Right lobe of liver (tissue), 4 donors: ENCODE results near the gene TTC7B.

Experiments
- CTCF ChIP-seq, 4 donors: fragments of 200-600 bp in 3 of 4; fragments of 450-650 bp in 1 of 4; IDR thresholded peaks; one replicate each; pipeline versions ENCODE4 v1.5.1 to v1.8.0; 2016 to 2022; ENCODE audit warnings: antibody characterized with exemption in 4 of 4, mild to moderate bottlenecking in 2 of 4
- POLR2A ChIP-seq: fragments of 450-650 bp; IDR thresholded peaks from one replicate; pipeline ENCODE4 v1.6.1; 2017; ENCODE audit warnings: antibody characterized with exemption, mild to moderate bottlenecking
- donor health status: DM: no; HTN: no; CAD: no.
- donor health status: DM: no; HTN: no; CAD: no.
- donor health status: DM: no; HTN: yes; CAD: no.

GRCh38 chr14:90703841-90704737 lies 112.1 kb downstream of the TTC7B start:
- TF ChIP-seq CTCF (IDR thresholded peaks at IDR 0.05) (no peak), POLR2A (no peak)
